Measurements from ENCODE around the gene C5AR2. TPM values are rescaled to one million over a fixed set of nuclear protein-coding genes. Genes with fewer than 3 reads are reported as not detected.
A peak's percentile ranks its signal among the peaks of the same experiment; 100 is the strongest.
"Not testable (repeated sequence)": the region's sequence is repeated elsewhere in the genome, so short reads cannot be mapped to it uniquely, and the experiment has no call there.

The C5AR2 gene
- total RNA-seq, 2 donors from 2014 or later, result 0.19 to 2.6 TPM

GRCh38 chr19:47336765-47337718, 5.1 kb downstream of the C5AR2 start:
- Mint-ChIP-seq H3K4me1 (ENCODE audit: low read depth in 2 of 2) (peaks cover 9 to 19% of the 10 kb centered on the region in 2 donors), H3K4me3 (peak overlapping the region; percentile 76), H3K27ac (peak overlapping the region; percentile 82 to 86)
- not testable (repeated sequence) for H3K9me3 Mint-ChIP-seq; H3K27me3 Mint-ChIP-seq; DNase-seq (ENCODE audit: low spot score); H3K36me3 Mint-ChIP-seq
- peak; percentile 68 to 77 for ATAC-seq

DNA sequence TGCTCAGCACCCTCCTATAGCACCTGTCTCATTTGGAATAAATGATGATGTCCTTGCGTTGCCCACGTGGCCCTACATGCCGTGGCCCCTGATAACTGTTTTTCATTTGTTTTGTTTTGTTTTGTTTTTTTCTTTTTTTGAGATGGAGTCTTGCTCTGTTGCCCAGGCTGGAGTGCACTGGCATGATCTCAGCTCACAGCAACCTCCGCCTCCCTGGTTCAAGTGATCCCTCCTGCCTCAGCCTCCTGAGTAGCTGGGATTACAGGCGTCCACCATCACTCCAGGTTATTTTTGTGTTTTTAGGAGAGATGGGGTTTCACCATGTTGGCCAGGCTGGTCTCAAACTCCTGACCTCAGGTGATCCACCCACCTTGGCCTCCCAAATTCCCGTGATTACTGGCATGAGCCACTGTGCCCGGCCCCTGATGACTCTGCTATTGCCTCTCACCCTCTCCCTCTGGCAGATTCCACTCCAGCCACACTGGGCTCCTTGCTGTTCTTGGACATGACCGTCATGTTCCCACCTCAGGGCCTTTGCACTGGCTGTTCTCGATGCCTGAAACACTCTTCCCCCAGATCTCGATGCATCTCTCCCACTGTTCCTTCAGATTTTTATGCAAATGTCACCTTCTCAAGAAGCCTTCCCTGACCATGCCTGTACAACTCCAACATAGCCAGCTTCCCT, 7.4 kb downstream of the C5AR2 start:
- Mint-ChIP-seq H3K27me3 (no peaks in the 10 kb centered on the region), H3K4me1 (ENCODE audit: low read depth in 2 of 2) (peaks cover 9 to 19% of the 10 kb centered on the region in 2 donors), H3K27ac (peak overlapping the region in 1 of 2 donors; percentile 7), H3K36me3 (no peaks in the 10 kb centered on the region), H3K4me3 (no peak overlapping the region), H3K9me3 (no peaks in the 10 kb centered on the region)
- ATAC-seq (no peak), DNase-seq (ENCODE audit: low spot score) (no peak)

GRCh38 chr19:47340477-47341208, 8.7 kb downstream of the C5AR2 start:
- Mint-ChIP-seq H3K27me3 (no peaks in the 10 kb centered on the region), H3K4me1 (ENCODE audit: low read depth in 2 of 2) (peaks cover 9 to 16% of the 10 kb centered on the region in 2 donors), H3K27ac (no peak overlapping the region), H3K9me3 (no peaks in the 10 kb centered on the region), H3K36me3 (no peaks in the 10 kb centered on the region), H3K4me3 (no peak overlapping the region)
- ATAC-seq (no peak), DNase-seq (ENCODE audit: low spot score) (no peak)

- no peak overlapping the region for H3K4me3 Mint-ChIP-seq
- ATAC-seq (no peak), DNase-seq (ENCODE audit: low spot score) (no peak)
- H3K36me3 Mint-ChIP-seq, result no peaks in the 10 kb centered on the region
- H3K4me1 Mint-ChIP-seq (ENCODE audit: low read depth in 2 of 2), result peaks cover 2 to 8% of the 10 kb centered on the region in 2 donors
- H3K9me3 Mint-ChIP-seq, result no peaks in the 10 kb centered on the region
- H3K27me3 Mint-ChIP-seq, result no peaks in the 10 kb centered on the region
- no peak overlapping the region for H3K27ac Mint-ChIP-seq
Measured at GRCh38 chr19:47341734-47342133, 9.8 kb downstream of the C5AR2 start.

- no peaks in the 10 kb centered on the region for H3K27me3 Mint-ChIP-seq
- no peak overlapping the region for H3K4me3 Mint-ChIP-seq
- no peak overlapping the region for H3K27ac Mint-ChIP-seq
- peaks cover 1 to 5% of the 10 kb centered on the region in 2 donors for H3K4me1 Mint-ChIP-seq (ENCODE audit: low read depth in 2 of 2)
- H3K9me3 Mint-ChIP-seq, result no peaks in the 10 kb centered on the region
- no peaks in the 10 kb centered on the region for H3K36me3 Mint-ChIP-seq
- DNase-seq (ENCODE audit: low spot score) (no peak), ATAC-seq (no peak)
Measured at GRCh38 chr19:47343194-47343802, 11.3 kb downstream of the C5AR2 start.

GRCh38 chr19:47344425-47344824, 12.4 kb downstream of the C5AR2 start:
- no peak overlapping the region for H3K4me3 Mint-ChIP-seq
- DNase-seq (ENCODE audit: low spot score) (no peak), ATAC-seq (no peak)
- H3K4me1 Mint-ChIP-seq (ENCODE audit: low read depth in 2 of 2), result peaks cover 11 to 14% of the 10 kb centered on the region in 2 donors
- no peak overlapping the region for H3K27ac Mint-ChIP-seq
- no peaks in the 10 kb centered on the region for H3K27me3 Mint-ChIP-seq
- H3K9me3 Mint-ChIP-seq, result no peaks in the 10 kb centered on the region
- no peaks in the 10 kb centered on the region for H3K36me3 Mint-ChIP-seq

DNA sequence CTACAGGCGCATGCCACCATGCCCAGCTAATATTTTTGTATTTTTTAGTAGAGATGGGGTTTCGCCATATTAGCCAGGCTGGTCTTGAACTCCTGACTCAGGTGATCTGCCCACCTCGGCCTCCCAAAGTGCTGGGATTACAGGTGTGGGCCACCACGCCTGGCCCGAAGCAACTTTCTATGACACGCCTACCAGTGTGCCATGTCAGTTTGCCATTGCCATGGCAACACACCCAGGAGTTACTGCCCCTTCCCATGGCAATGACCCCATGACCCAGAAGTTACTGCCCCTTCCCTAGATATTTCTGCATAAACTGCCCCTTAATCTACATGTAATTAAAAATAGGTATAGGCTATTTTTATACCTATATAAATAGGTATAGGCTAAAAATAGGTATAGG, 14.0 kb downstream of the C5AR2 start:
- not testable (repeated sequence) for H3K27ac Mint-ChIP-seq; H3K27me3 Mint-ChIP-seq; ATAC-seq; H3K4me3 Mint-ChIP-seq; H3K9me3 Mint-ChIP-seq; DNase-seq (ENCODE audit: low spot score); H3K36me3 Mint-ChIP-seq
- peaks cover 26 to 27% of the 10 kb centered on the region in 2 donors for H3K4me1 Mint-ChIP-seq (ENCODE audit: low read depth in 2 of 2)

DNA sequence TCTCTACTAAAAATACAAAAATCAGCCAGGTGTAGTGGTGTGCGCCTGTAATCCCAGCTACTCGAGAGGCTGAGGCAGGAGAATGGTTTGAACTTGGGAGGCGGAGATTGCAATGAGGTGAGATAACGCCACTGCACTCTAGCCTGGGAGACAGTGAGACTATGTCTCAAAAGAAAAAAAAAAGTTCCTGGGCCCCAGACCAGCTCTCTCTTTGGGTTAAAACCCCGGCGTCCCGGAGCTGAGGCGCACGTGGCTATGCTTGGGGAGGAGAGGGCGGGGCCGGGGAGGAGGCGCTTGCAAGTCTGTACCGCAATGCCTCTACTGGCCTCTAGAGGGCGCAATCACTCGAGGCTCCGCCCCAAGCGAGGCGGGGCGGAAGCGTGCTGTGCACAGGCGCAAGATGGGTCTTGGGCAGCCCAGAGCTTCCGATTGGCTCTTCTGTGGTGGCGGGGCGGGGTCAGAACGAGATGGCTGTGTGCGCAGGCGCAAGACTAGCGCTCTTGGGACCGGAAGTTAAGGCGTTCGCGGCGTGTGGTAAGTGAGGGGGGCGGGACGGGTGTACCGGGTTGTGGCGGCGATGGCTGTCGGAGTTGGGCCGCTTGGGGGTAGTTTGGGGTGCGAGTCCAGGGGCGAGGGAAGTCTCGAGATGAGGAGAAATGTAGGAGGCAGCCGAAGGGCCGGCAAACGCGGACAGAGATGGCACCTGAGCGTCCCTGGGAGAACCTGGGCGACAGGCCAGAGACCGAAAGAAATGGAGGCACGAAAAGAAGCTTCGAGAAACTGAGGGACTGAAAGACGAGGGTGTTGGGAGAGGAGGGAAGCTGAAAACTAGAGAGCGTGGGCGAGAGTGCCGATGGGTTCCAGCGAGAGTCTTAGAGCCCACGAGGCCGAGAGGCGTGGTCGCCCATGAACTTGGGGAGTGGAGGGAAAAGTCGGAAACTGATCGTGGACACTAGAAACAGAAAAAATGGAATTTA, 17.1 kb downstream of the C5AR2 start, which contains the start of gene DHX34:
TSS of gene DHX34 (plus strand) at position 497 of the 977 bp plus-strand sequence. CDS start 3,716 bp downstream, outside the sequence.
- DNase-seq (ENCODE audit: low spot score) (peak; percentile 98), ATAC-seq (peak; percentile 99 to 100)
- no peaks in the 10 kb centered on the region for H3K27me3 Mint-ChIP-seq
- peak within 1 kb of the TSS; percentile 79 to 83 for H3K27ac Mint-ChIP-seq
- H3K9me3 Mint-ChIP-seq, result no peaks in the 10 kb centered on the region
- H3K4me1 Mint-ChIP-seq (ENCODE audit: low read depth in 2 of 2), result peaks cover 27 to 31% of the 10 kb centered on the region in 2 donors
- peak within 1 kb of the TSS; percentile 90 for H3K4me3 Mint-ChIP-seq
- peaks cover 6% of the 10 kb centered on the region for H3K36me3 Mint-ChIP-seq

- peak overlapping the region; percentile 46 for H3K4me3 Mint-ChIP-seq
- peak overlapping the region in 1 of 2 donors; percentile 79 for H3K27ac Mint-ChIP-seq
- ATAC-seq (no peak), DNase-seq (ENCODE audit: low spot score) (no peak)
- no peaks in the 10 kb centered on the region for H3K9me3 Mint-ChIP-seq
- peaks cover 27 to 34% of the 10 kb centered on the region in 2 donors for H3K4me1 Mint-ChIP-seq (ENCODE audit: low read depth in 2 of 2)
- no peaks in the 10 kb centered on the region for H3K27me3 Mint-ChIP-seq
- H3K36me3 Mint-ChIP-seq, result peaks cover 10% of the 10 kb centered on the region
Measured at GRCh38 chr19:47350630-47351029, 18.7 kb downstream of the C5AR2 start.

GRCh38 chr19:47351548-47351947, 19.6 kb downstream of the C5AR2 start:
- ATAC-seq (no peak), DNase-seq (ENCODE audit: low spot score) (no peak)
- H3K4me3 Mint-ChIP-seq, result no peak overlapping the region
- H3K27me3 Mint-ChIP-seq, result no peaks in the 10 kb centered on the region
- peaks cover 16% of the 10 kb centered on the region for H3K36me3 Mint-ChIP-seq
- H3K4me1 Mint-ChIP-seq (ENCODE audit: low read depth in 2 of 2), result peaks cover 27 to 34% of the 10 kb centered on the region in 2 donors
- H3K9me3 Mint-ChIP-seq, result no peaks in the 10 kb centered on the region
- H3K27ac Mint-ChIP-seq, result peak overlapping the region in 1 of 2 donors; percentile 50

DNA sequence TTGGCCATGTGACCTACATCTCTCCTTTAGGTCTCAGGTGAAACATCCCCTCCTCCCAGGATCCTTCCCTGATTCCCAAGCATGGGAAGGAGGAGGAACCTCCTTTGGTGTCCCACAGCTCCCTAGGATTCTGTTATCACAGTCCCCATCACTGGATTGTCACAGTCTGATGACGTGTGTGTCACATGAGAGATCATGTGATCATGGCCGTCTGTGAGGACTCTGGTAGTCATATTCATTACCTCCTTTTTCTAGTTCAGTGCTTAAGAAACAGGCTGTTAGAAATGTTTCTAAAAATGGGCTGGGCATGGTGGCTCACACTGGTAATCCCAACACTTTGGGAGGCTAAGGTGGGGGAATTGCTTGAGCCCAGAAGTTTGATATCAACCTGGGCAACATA, 20.1 kb downstream of the C5AR2 start:
- ATAC-seq (no peak), DNase-seq (ENCODE audit: low spot score) (no peak)
- Mint-ChIP-seq H3K4me1 (ENCODE audit: low read depth in 2 of 2) (peaks cover 27 to 34% of the 10 kb centered on the region in 2 donors), H3K9me3 (no peaks in the 10 kb centered on the region), H3K27me3 (no peaks in the 10 kb centered on the region), H3K27ac (peak overlapping the region in 1 of 2 donors; percentile 50), H3K36me3 (peaks cover 17% of the 10 kb centered on the region), H3K4me3 (peak overlapping the region; percentile 34)

DNA sequence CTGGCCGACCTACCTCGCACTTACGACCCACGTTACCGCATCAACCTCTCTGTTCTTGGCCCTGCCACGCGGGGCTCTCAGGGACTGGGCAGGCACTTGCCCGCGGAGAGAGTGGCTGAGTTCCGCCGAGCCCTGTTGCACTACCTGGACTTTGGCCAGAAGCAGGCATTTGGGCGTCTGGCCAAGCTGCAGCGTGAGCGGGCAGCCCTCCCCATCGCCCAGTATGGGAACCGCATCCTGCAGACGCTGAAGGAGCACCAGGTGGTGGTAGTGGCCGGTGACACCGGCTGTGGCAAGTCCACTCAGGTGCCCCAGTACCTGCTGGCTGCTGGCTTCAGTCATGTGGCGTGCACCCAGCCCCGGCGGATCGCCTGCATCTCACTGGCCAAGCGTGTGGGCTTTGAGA, 21.3 kb downstream of the C5AR2 start:
- H3K36me3 Mint-ChIP-seq, result peaks cover 20% of the 10 kb centered on the region
- no peak overlapping the region for H3K4me3 Mint-ChIP-seq

More for the DNA sequence above, 21.3 kb downstream of the C5AR2 start:
- ATAC-seq (no peak), DNase-seq (ENCODE audit: low spot score) (no peak)
- Mint-ChIP-seq H3K27me3 (no peaks in the 10 kb centered on the region), H3K4me1 (ENCODE audit: low read depth in 2 of 2) (peaks cover 25 to 34% of the 10 kb centered on the region in 2 donors), H3K27ac (no peak overlapping the region), H3K9me3 (no peaks in the 10 kb centered on the region)

All from natural killer cell treated with Interleukin-12 subunit alpha and Interleukin-12 subunit beta and Interleukin-15 and Interleukin-18, amount 100 ng/mL, for 72 hours (primary cell).